Common myeloid progenitor, CD34-positive (primary cell): Measurements from ENCODE around the gene CHCHD6.

Experiments used
- CTCF ChIA-PET: fragments of 350-600 bp; sonication (Branson Sonifier 250); formaldehyde crosslinking; loops from one replicate; lab custom pipeline; 2021; ENCODE audit warnings: antibody characterized with exemption; lab: Charles Lee
- POLR2A ChIA-PET: fragments of 350-600 bp; sonication (Branson Sonifier 250); formaldehyde crosslinking; loops from one replicate; lab custom pipeline; 2021; ENCODE audit warnings: antibody characterized with exemption; lab: Charles Lee
- DNase-seq, 3 donors: peaks; one replicate each; pipeline versions ENCODE4 v3.0.0 to v3.0.0-alpha.2; 2013
- H3K27ac ChIP-seq, 2 experiments: 1 replicate in 1 of 2; 2 replicates in 1 of 2; pipeline ENCODE4 v1.7.0; 2013; ENCODE audit warnings: inconsistent platforms in 2 of 2, low read length in 2 of 2, mild to moderate bottlenecking in 2 of 2, low read depth in 1 of 2, moderate library complexity in 1 of 2; ENCODE audit not compliant: severe bottlenecking in 2 of 2, insufficient read depth in 1 of 2, poor library complexity in 1 of 2
- H3K27me3 ChIP-seq, 5 experiments: replicated peaks in 2 of 5; 1 replicate in 3 of 5; 2 replicates in 2 of 5; pipeline versions ENCODE4 v1.6.1 to v1.7.0; 2013; ENCODE audit warnings: low read length in 4 of 5, mild to moderate bottlenecking in 2 of 5, moderate library complexity in 2 of 5, inconsistent platforms in 1 of 5; ENCODE audit not compliant: insufficient read depth in 5 of 5, control insufficient read depth in 4 of 5
- H3K36me3 ChIP-seq, 4 experiments: 1 replicate in 2 of 4; 2 replicates in 2 of 4; pipeline versions ENCODE4 v1.6.1 to v1.7.0; 2013; ENCODE audit warnings: low read length in 3 of 4, control low read depth in 1 of 4, mild to moderate bottlenecking in 1 of 4; ENCODE audit not compliant: control insufficient read depth in 4 of 4, insufficient read depth in 4 of 4
- H3K4me1 ChIP-seq, 4 experiments: 1 replicate in 3 of 4; 2 replicates in 1 of 4; pipeline versions ENCODE4 v1.6.1 to v1.7.1; 2013; ENCODE audit warnings: low read length in 3 of 4, mild to moderate bottlenecking in 3 of 4, control low read depth in 1 of 4, inconsistent platforms in 1 of 4, moderate library complexity in 1 of 4; ENCODE audit not compliant: control insufficient read depth in 4 of 4, insufficient read depth in 4 of 4; ENCODE audit errors: control extremely low read depth in 1 of 4
- H3K4me3 ChIP-seq, 7 experiments: 1 replicate in 4 of 7; 2 replicates in 3 of 7; pipeline versions ENCODE4 v1.5.1 to v1.7.0; 2013; ENCODE audit warnings: mild to moderate bottlenecking in 7 of 7, low read length in 6 of 7, moderate library complexity in 6 of 7, inconsistent platforms in 2 of 7, low read depth in 2 of 7, control low read depth in 1 of 7; ENCODE audit not compliant: insufficient read depth in 4 of 7, control insufficient read depth in 1 of 7; ENCODE audit errors: extremely low read depth in 1 of 7
- H3K9me3 ChIP-seq, 5 experiments: 1 replicate in 4 of 5; 2 replicates in 1 of 5; pipeline versions ENCODE4 v1.6.1 to v1.7.1; 2013; ENCODE audit warnings: low read length in 4 of 5, mild to moderate bottlenecking in 2 of 5, inconsistent platforms in 1 of 5, low read depth in 1 of 5, moderate library complexity in 1 of 5; ENCODE audit not compliant: control insufficient read depth in 4 of 5, insufficient read depth in 2 of 5; ENCODE audit errors: control extremely low read depth in 1 of 5
- WGBS: methylation state at CpG from one replicate; pipeline ENCODE4 v1.1.5; 2013; ENCODE audit not compliant: insufficient coverage; 5-methylcytosine and 5-hydroxymethylcytosine counted together

Gene CHCHD6

DNA sequence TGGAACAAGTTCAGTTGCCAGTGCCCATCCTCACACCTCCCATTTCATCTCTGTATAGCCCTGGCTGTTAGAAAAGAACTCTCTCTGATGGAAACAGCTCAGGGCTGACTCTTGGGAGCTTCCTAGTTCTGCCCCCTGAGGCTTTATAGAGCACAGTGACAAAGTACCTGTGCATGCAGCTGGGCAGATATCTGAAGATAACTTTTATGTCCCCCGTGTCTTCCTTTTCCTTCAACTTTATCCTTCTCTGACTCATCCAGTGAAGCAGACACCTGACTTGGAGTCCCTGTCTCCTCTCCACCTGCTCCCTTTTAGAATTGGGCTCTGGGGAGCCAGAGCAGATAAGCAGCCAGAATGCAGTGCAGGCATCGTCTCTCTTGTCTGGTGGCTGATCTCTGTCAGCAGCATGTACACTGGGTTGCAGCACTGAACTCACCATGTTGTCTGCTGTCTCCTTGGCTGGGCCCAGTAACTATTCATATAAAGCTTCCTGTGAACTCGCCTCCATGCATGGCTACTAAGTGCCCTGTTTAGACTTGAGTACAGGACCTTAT is 225.0 kb downstream of the CHCHD6 start:
- POLR2A ChIA-PET = no interaction called here
- CTCF ChIA-PET = interaction anchor here (1.5 kb wide), 1 partner anchor 15 kb away, joined by 4 read pairs; no protein-coding TSS in a partner anchor
- Histone ChIP-seq H3K4me3 (no peak overlapping the region), H3K36me3 (no peaks in the 10 kb centered on the region), H3K4me1 (peaks cover 0 to 9% (median 0%) of the 10 kb centered on the region in 4 experiments), H3K27ac (no peak overlapping the region), H3K27me3 (peaks cover 0 to 98% (median 48%) of the 10 kb centered on the region in 5 experiments), H3K9me3 (no peaks in the 10 kb centered on the region)
- no peak for DNase-seq
- 100% methylated on average over 2 of the region's 3 CpGs for WGBS

DNA sequence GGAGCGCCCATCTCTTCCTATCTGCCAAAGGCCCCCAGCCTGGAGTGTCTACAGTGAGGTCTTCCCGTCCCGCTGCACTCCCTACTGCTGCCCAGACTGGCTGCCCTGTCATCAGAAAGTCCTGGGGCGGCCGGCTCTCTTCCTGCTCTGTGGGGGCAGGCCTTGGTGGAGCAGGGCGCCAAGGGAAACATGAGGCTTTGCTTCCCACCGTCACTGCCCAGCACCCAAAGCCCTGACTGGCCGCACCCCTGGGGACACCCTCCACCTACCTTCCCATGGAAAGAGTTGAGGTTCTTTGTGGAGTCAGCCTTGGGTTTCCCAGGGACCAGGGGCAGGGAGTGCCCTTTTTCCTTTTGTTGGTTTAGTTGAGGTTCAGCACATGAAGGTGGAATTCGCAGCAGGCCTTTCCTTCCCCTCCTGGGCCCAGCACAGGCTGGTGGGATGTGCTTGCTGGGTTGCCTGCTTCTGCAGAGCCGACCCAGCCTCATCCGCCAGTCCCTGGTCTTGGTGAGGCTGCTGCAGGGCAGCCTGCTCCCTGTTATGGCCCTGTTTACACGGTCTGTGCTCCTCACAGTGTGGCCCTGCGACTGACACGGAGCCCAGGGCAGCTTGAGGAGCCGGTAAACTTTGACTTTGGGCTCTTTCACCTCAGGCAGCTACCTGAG is 227.0 kb downstream of the CHCHD6 start:
- 98% methylated on average over 14 of the region's 15 CpGs for WGBS
- no peaks in the 10 kb centered on the region for H3K36me3 ChIP-seq
- CTCF ChIA-PET = no interaction called here

DNA sequence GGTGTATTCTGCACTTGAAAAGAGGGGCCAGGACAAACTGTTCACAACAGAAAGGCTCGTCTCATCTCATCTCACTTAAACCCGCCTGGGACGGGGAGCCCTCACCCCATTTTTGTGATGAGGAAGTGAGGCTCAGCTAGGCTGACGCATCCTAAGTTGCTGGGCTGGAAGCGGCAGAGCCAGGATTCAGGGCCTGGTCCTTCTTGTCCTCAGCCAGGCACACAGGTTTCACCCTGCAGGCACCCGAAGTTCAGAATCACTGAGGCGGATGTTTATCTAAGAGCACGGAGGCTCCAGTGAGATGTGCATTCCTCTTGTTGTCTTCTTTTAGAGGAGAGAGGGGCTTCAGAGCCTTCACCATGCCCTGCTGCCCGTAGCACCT is 227.8 kb downstream of the CHCHD6 start:
- H3K4me3 ChIP-seq = no peak overlapping the region
- CTCF ChIA-PET = no interaction called here
- DNase-seq = no peak
- POLR2A ChIA-PET = no interaction called here
- H3K36me3 ChIP-seq = no peaks in the 10 kb centered on the region
- no peaks in the 10 kb centered on the region for H3K9me3 ChIP-seq
- no peak overlapping the region for H3K27ac ChIP-seq
- peaks cover 0 to 75% (median 40%) of the 10 kb centered on the region in 5 experiments for H3K27me3 ChIP-seq
- H3K4me1 ChIP-seq = peaks cover 0 to 9% (median 0%) of the 10 kb centered on the region in 4 experiments
- 98% methylated on average over 9 of the region's 9 CpGs for whole genome bisulfite sequencing

More for the DNA sequence above, 227.0 kb downstream of the CHCHD6 start:
- Histone ChIP-seq H3K27me3 (peaks cover 0 to 81% (median 38%) of the 10 kb centered on the region in 5 experiments), H3K27ac (no peak overlapping the region), H3K9me3 (no peaks in the 10 kb centered on the region), H3K4me1 (peaks cover 0 to 9% (median 0%) of the 10 kb centered on the region in 4 experiments), H3K4me3 (no peak overlapping the region)
- POLR2A ChIA-PET = no interaction called here
- no peak for DNase-seq

DNA sequence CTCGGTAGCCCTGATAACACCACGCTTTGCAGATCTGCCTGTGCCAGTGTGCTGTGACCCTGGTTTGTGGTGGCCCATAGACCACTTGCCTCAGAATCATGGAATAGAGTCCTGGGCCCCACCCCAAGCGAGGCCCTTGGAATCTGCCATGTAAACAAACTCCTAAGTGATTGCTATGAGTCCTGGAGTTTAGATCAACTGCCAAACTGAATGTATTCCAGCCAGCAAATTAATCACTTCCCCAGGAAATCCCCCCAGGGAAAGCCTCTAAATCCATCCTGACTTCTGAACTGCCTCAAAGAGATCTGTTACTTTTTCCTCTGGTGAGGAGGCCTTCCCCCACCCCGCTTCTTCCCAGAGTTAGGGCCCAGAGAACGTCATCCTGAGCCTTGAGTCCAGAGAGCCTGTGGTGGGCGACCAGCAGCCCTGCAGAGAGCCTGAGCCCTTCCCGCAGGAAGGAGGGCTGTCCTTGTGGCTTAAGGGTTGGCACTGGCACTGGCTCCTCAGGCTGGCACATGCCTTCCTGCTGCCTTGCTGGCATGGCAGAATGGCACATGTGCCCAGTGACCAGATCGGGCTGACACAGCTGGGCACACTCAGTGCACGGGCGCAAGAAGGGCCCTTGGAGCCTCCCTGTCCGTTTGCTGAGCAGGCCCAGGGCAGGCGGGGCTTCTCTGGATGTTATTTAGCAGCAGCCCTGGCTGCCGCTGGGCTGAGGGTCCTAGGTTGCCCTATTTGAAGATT is 228.3 kb downstream of the CHCHD6 start:
- POLR2A ChIA-PET = no interaction called here
- H3K27ac ChIP-seq = no peak overlapping the region

DNA sequence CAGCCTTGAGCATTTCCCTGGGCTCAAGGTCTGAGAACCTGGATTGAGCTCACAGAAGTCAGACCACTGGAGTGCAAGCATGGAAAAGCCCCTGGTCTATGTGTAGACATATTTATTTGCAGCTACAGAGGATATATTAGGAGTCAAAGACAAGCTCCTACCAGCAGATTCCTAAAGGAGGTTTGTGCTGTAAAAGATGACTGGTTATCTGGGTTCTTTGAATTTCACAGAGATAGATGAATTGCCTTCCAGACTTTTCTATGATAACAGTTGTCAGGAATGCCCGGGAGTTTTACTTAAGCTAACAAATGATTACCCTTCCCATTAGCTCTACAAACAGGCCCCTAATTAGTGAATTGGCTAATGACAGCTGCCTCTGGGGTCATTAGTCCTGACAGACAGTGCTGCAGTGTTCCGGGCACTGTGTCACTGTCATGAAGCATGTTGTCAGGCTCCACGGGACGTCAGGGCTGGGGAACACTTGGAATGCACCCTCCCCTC is 230.0 kb downstream of the CHCHD6 start:
- CTCF ChIA-PET = interaction anchor here (0.6 to 1.6 kb wide), 3 partner anchors 10 to 86 kb away, joined by 3 to 4 read pairs (median 3); no protein-coding TSS in a partner anchor
- POLR2A ChIA-PET = no interaction called here
- Histone ChIP-seq H3K27me3 (peaks cover 0 to 70% (median 33%) of the 10 kb centered on the region in 5 experiments), H3K27ac (no peak overlapping the region), H3K36me3 (no peaks in the 10 kb centered on the region), H3K4me3 (no peak overlapping the region), H3K9me3 (no peaks in the 10 kb centered on the region), H3K4me1 (peaks cover 0 to 9% (median 0%) of the 10 kb centered on the region in 4 experiments)
- DNase-seq = no peak
- 100% methylated on average over 1 of the region's 4 CpGs for WGBS

More for the DNA sequence above, 228.3 kb downstream of the CHCHD6 start:
- no peaks in the 10 kb centered on the region for H3K36me3 ChIP-seq
- H3K4me3 ChIP-seq = no peak overlapping the region
- WGBS = 98% methylated on average over 12 of the region's 13 CpGs
- peaks cover 0 to 9% (median 0%) of the 10 kb centered on the region in 4 experiments for H3K4me1 ChIP-seq
- peaks cover 0 to 75% (median 43%) of the 10 kb centered on the region in 5 experiments for H3K27me3 ChIP-seq
- no peak for DNase-seq
- CTCF ChIA-PET = no interaction called here
- H3K9me3 ChIP-seq = no peaks in the 10 kb centered on the region

DNA sequence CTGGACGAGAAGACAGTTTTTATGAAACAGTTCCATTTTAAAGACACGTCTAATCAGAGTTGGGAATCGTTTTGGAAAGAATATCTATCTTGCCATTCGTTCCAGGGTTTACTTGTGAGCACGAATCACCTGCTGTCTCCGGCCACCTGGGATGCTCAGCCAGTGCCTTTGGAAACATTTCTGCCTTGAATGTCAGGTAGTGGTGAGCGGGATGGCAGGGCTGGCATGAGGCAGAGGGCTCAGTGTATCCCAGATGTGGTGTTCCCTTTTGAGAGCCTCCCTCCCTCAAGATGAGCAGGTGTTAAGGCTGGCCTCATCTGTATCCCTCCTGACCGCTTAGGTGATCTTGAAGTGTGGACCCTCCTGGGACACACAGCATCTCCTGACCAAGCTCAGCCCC is 231.0 kb downstream of the CHCHD6 start:
- ChIA-PET CTCF (interaction anchor here (0.6 to 1.3 kb wide), 2 partner anchors 10 to 85 kb away, joined by 3 read pairs; no protein-coding TSS in a partner anchor), POLR2A (no interaction called here)
- 97% methylated on average over 8 of the region's 8 CpGs for WGBS
- no peak overlapping the region for H3K4me3 ChIP-seq
- peaks cover 0 to 9% (median 0%) of the 10 kb centered on the region in 4 experiments for H3K4me1 ChIP-seq
- H3K36me3 ChIP-seq = no peaks in the 10 kb centered on the region
- no peaks in the 10 kb centered on the region for H3K9me3 ChIP-seq
- DNase-seq = no peak
- peaks cover 0 to 62% (median 30%) of the 10 kb centered on the region in 5 experiments for H3K27me3 ChIP-seq
- H3K27ac ChIP-seq = no peak overlapping the region
